ENCODE data around the gene RPL10.

The RPL10 gene

GRCh38 chrX:154363706-154364439 is 34.3 kb upstream of the RPL10 start:
- no peak overlapping the region for H3K27ac ChIP-seq (ENCODE audit: low read depth, low read length)
- WGBS, result 95% methylated on average over 20 of the region's 20 CpGs

DNA sequence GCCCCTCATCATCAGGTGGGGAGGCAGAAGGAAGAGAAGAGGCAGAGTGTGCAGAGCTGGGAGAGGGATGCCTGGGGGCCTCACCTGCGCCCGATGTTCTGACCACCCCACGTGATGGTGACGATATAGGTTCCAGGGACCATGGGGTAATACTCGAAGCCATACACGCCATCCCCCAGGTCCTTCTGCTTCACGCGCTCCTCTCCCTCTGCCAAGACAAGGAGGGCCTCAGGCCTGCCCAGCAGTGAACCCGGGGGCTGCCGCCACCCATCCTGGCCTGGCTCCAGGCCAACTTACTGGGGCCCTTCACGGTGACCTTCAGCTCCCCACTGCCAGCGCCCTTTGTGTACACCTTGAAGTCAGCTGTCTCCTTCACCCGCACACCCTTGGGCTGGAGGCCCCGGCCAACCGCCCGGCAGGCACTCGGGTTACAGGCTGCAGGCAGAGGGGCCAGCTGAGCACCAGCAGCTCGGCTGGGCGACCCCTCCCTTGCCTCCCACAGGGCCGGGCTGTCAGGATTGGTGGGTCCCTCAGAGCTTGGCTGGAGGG is 33.1 kb upstream of the RPL10 start:
- Histone ChIP-seq H3K4me1 (ENCODE audit: insufficient read depth, low read length) (no peaks in the 10 kb centered on the region), H3K36me3 (ENCODE audit: insufficient read depth, low read length) (peaks cover 83% of the 10 kb centered on the region), H3K27me3 (ENCODE audit: insufficient read depth, low read length) (no peaks in the 10 kb centered on the region), H3K27ac (ENCODE audit: low read depth, low read length) (no peak overlapping the region), H3K4me3 (ENCODE audit: low read length) (no peak overlapping the region), H3K9me3 (ENCODE audit: insufficient read depth, low read depth, low read length) (no peaks in the 10 kb centered on the region), H3K9ac (ENCODE audit: low read depth, low read length) (no peak overlapping the region)
- WGBS, result 97% methylated on average over 20 of the region's 20 CpGs

More at GRCh38 chrX:154363706-154364439, 34.3 kb upstream of the RPL10 start:
- Histone ChIP-seq H3K36me3 (ENCODE audit: insufficient read depth, low read length) (peaks cover 92% of the 10 kb centered on the region), H3K9ac (ENCODE audit: low read depth, low read length) (no peak overlapping the region), H3K27me3 (ENCODE audit: insufficient read depth, low read length) (no peaks in the 10 kb centered on the region), H3K4me3 (ENCODE audit: low read length) (no peak overlapping the region), H3K9me3 (ENCODE audit: insufficient read depth, low read depth, low read length) (no peaks in the 10 kb centered on the region), H3K4me1 (ENCODE audit: insufficient read depth, low read length) (no peaks in the 10 kb centered on the region)

- Histone ChIP-seq H3K27me3 (ENCODE audit: insufficient read depth, low read length) (no peaks in the 10 kb centered on the region), H3K9me3 (ENCODE audit: insufficient read depth, low read depth, low read length) (no peaks in the 10 kb centered on the region), H3K27ac (ENCODE audit: low read depth, low read length) (peak overlapping the region; percentile 52; the same call in 1 of the 2 replicates), H3K4me1 (ENCODE audit: insufficient read depth, low read length) (no peaks in the 10 kb centered on the region), H3K9ac (ENCODE audit: low read depth, low read length) (no peak overlapping the region), H3K36me3 (ENCODE audit: insufficient read depth, low read length) (peaks cover 76% of the 10 kb centered on the region), H3K4me3 (ENCODE audit: low read length) (no peak overlapping the region)
- 97% methylated on average over 32 of the region's 32 CpGs for WGBS
Measured at GRCh38 chrX:154365997-154366665, 32.0 kb upstream of the RPL10 start.

DNA sequence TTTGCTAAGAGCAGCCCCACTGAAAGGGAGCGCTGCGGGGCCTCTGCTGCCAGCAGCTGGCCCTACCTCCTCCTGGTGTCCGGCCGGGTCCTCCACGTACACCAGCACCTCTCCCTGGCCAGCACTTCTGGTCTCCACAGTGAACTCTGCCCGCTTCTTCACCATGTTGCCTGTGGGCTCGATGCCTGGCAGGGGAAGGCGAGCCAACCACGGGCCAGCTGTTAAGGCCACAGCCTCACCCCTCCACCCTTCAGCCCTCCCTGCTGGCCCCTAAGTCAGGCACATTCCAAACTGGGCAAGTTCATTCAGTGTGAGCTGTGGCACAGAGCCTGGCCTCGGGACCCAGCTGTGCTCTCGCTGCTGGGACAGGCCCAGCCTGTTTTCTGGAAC is 31.5 kb upstream of the RPL10 start:
- Histone ChIP-seq H3K9ac (ENCODE audit: low read depth, low read length) (0 out of 2 replicates have a peak overlapping the region, but pooled peaks have one; percentile 6), H3K27ac (ENCODE audit: low read depth, low read length) (peak overlapping the region; percentile 52; the same call in 1 of the 2 replicates), H3K36me3 (ENCODE audit: insufficient read depth, low read length) (peaks cover 71% of the 10 kb centered on the region), H3K27me3 (ENCODE audit: insufficient read depth, low read length) (no peaks in the 10 kb centered on the region), H3K4me1 (ENCODE audit: insufficient read depth, low read length) (no peaks in the 10 kb centered on the region), H3K9me3 (ENCODE audit: insufficient read depth, low read depth, low read length) (no peaks in the 10 kb centered on the region), H3K4me3 (ENCODE audit: low read length) (no peak overlapping the region)
- WGBS, result 98% methylated on average over 11 of the region's 11 CpGs

GRCh38 chrX:154367474-154368308 is 30.5 kb upstream of the RPL10 start:
- peaks cover 61% of the 10 kb centered on the region for H3K36me3 ChIP-seq (ENCODE audit: insufficient read depth, low read length)

GRCh38 chrX:154368630-154369448 is 29.3 kb upstream of the RPL10 start:
- H3K9ac ChIP-seq (ENCODE audit: low read depth, low read length), result peak overlapping the region; percentile 92
- peak overlapping the region; percentile 75 for H3K4me3 ChIP-seq (ENCODE audit: low read length)
- H3K4me1 ChIP-seq (ENCODE audit: insufficient read depth, low read length), result peaks cover 5% of the 10 kb centered on the region; the same call in 1 of the 2 replicates
- H3K27me3 ChIP-seq (ENCODE audit: insufficient read depth, low read length), result peaks cover 2% of the 10 kb centered on the region; the same call in 1 of the 2 replicates
- H3K36me3 ChIP-seq (ENCODE audit: insufficient read depth, low read length), result peaks cover 51% of the 10 kb centered on the region
- H3K27ac ChIP-seq (ENCODE audit: low read depth, low read length), result peak overlapping the region; percentile 95
- H3K9me3 ChIP-seq (ENCODE audit: insufficient read depth, low read depth, low read length), result no peaks in the 10 kb centered on the region
- WGBS, result 26% methylated on average over 13 of the region's 16 CpGs

More at GRCh38 chrX:154367474-154368308, 30.5 kb upstream of the RPL10 start:
- Histone ChIP-seq H3K27ac (ENCODE audit: low read depth, low read length) (peak overlapping the region; percentile 95), H3K4me3 (ENCODE audit: low read length) (peak overlapping the region; percentile 75; the same call in 1 of the 2 replicates), H3K9ac (ENCODE audit: low read depth, low read length) (no peak overlapping the region), H3K4me1 (ENCODE audit: insufficient read depth, low read length) (peaks cover 4% of the 10 kb centered on the region; the same call in 1 of the 2 replicates), H3K27me3 (ENCODE audit: insufficient read depth, low read length) (peaks cover 2% of the 10 kb centered on the region; the same call in 1 of the 2 replicates), H3K9me3 (ENCODE audit: insufficient read depth, low read depth, low read length) (no peaks in the 10 kb centered on the region)
- WGBS, result 96% methylated on average over 31 of the region's 31 CpGs

GRCh38 chrX:154369449-154370299 is 28.5 kb upstream of the RPL10 start:
- 4% methylated on average over 7 of the region's 13 CpGs for WGBS
- H3K4me3 ChIP-seq (ENCODE audit: low read length), result peak overlapping the region; percentile 75
- H3K9ac ChIP-seq (ENCODE audit: low read depth, low read length), result peak overlapping the region; percentile 92
- peaks cover 7% of the 10 kb centered on the region; the same call in 1 of the 2 replicates for H3K4me1 ChIP-seq (ENCODE audit: insufficient read depth, low read length)
- peak overlapping the region; percentile 95 for H3K27ac ChIP-seq (ENCODE audit: low read depth, low read length)
- H3K27me3 ChIP-seq (ENCODE audit: insufficient read depth, low read length), result peaks cover 2% of the 10 kb centered on the region; the same call in 1 of the 2 replicates
- peaks cover 42% of the 10 kb centered on the region for H3K36me3 ChIP-seq (ENCODE audit: insufficient read depth, low read length)
- H3K9me3 ChIP-seq (ENCODE audit: insufficient read depth, low read depth, low read length), result no peaks in the 10 kb centered on the region

DNA sequence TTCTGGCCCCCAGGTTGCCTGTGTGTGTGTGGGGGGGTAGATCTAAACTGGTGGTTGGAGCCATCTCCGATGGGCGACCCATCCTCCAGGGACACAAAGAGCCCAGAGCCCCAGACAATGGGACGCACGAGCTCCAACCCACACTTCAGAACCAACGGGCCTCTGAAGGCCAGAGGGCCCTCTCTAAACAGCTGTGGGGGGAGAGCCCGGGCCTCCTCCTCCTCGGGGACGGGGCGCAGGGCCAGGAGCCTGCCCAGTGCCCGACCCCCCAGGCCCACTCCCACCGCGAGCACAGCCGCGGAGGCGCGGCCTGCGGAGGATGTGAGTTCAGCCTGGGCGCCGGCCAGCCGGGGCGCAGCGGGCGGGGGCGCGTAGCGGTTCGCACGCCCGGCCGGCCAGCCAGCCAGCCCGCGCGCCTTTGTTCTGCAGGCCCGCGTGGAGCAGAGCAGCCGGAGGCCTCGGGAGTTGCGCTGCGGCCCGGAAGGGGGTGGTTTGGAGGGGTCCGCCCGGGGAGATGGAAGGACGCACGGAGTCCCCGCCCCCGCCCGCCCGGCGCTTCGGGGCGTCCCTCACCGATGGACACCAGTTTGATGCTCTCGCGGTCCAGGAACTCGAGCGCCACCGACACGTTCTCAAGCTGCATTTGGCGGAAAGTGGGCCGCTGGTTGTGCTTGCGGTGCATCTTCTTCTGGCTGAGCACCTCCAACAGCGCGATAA is 27.7 kb upstream of the RPL10 start:
- Histone ChIP-seq H3K4me3 (ENCODE audit: low read length) (peak overlapping the region; percentile 75), H3K9me3 (ENCODE audit: insufficient read depth, low read depth, low read length) (no peaks in the 10 kb centered on the region), H3K27ac (ENCODE audit: low read depth, low read length) (peak overlapping the region; percentile 90), H3K36me3 (ENCODE audit: insufficient read depth, low read length) (peaks cover 34% of the 10 kb centered on the region), H3K4me1 (ENCODE audit: insufficient read depth, low read length) (peaks cover 7% of the 10 kb centered on the region; the same call in 1 of the 2 replicates), H3K27me3 (ENCODE audit: insufficient read depth, low read length) (peaks cover 6% of the 10 kb centered on the region; the same call in 1 of the 2 replicates), H3K9ac (ENCODE audit: low read depth, low read length) (peak overlapping the region; percentile 92)
- WGBS, result under 1% methylated on average over 61 of the region's 63 CpGs

Data from HUES64 (cell line).